Colonic mucosa (tissue), 4 donors: Measurements from ENCODE around the gene DOCK9. TPM values are rescaled to one million over a fixed set of nuclear protein-coding genes. Genes with fewer than 3 reads are reported as not detected.

Experiments
- DNase-seq: peaks from one replicate; pipeline ENCODE4 v3.0.0-alpha.2; 2020
- H3K27ac ChIP-seq: fragments of 200-600 bp; one replicate; pipeline ENCODE4 v1.8.0; 2021
- H3K27me3 ChIP-seq: fragments of 200-600 bp; one replicate; pipeline ENCODE4 v1.8.0; 2021
- H3K36me3 ChIP-seq: fragments of 200-600 bp; one replicate; pipeline ENCODE4 v1.8.0; 2021
- H3K4me1 ChIP-seq: fragments of 200-600 bp; one replicate; pipeline ENCODE4 v1.8.0; 2021; ENCODE audit warnings: mild to moderate bottlenecking
- H3K4me3 ChIP-seq: fragments of 200-600 bp; one replicate; pipeline ENCODE4 v1.8.0; 2021
- H3K9ac ChIP-seq, 2 donors: one replicate each; pipeline ENCODE4 v1.7.0; 2013; ENCODE audit warnings: control low read depth in 2 of 2, low read depth in 2 of 2, low read length in 2 of 2
- H3K9me3 ChIP-seq: fragments of 200-600 bp; one replicate; pipeline ENCODE4 v1.8.0; 2021
- CTCF ChIP-seq: fragments of 200-600 bp; IDR thresholded peaks from one replicate; pipeline ENCODE4 v1.8.0; 2022; ENCODE audit warnings: antibody characterized with exemption, mild to moderate bottlenecking
- intact Hi-C: fragments of 100-400 bp; cut with DNase I; formaldehyde crosslinking; loops from one replicate; pipeline ENCODE4 v1.14.1; 2022
- total RNA-seq, 2 donors: library from RNA; stranded (reverse); fragmentation: NEBNext Ultra II Directional in 1 of 2; extraction: Animal tissue kit (Norgen Biotek cat#: 25700) in 1 of 2; gene quantifications; one replicate each; pipeline ENCODE4 v1.2.1, GENCODE V29; 2021
- donor health status: healthy.
- donor health status: DM: no; HTN: no; CAD: no.
- donor health status: DM: no; HTN: no; CAD: no.

The DOCK9 gene
- total RNA-seq, result 10 to 100 TPM; 42.3 to 52.4 TPM

GRCh38 chr13:98977568-98978265, at the start of gene DOCK9:
DOCK9 (minus strand) TSS chr13:98978064; CDS start chr13:98977909, 155 bp downstream.
- H3K27ac ChIP-seq, result peak within 1 kb of the TSS; percentile 3
- H3K27me3 ChIP-seq, result no peaks in the 10 kb centered on the region
- peak within 1 kb of the TSS; percentile 26 for H3K4me3 ChIP-seq
- no peaks in the 10 kb centered on the region for H3K9me3 ChIP-seq
- H3K9ac ChIP-seq, result peak within 1 kb of the TSS in 1 of 2 donors; percentile 38
- H3K36me3 ChIP-seq, result no peaks in the 10 kb centered on the region
- DNase-seq, result peak; percentile 69
- H3K4me1 ChIP-seq, result no peaks in the 10 kb centered on the region
- TF ChIP-seq CTCF, result no peak
- intact Hi-C loops, result no loop called here

- H3K4me1 ChIP-seq, result no peaks in the 10 kb centered on the region
- no peak overlapping the region for H3K4me3 ChIP-seq
- H3K9me3 ChIP-seq, result no peaks in the 10 kb centered on the region
- H3K36me3 ChIP-seq, result no peaks in the 10 kb centered on the region
- TF ChIP-seq CTCF, result no peak
- no peak for DNase-seq
- no peak overlapping the region for H3K9ac ChIP-seq
- H3K27ac ChIP-seq, result no peak overlapping the region
- intact Hi-C loops, result no loop called here
- H3K27me3 ChIP-seq, result no peaks in the 10 kb centered on the region
Observed at GRCh38 chr13:99027260-99027659, 49.4 kb upstream of the DOCK9 start.

- Histone ChIP-seq H3K9me3 (no peaks in the 10 kb centered on the region), H3K27ac (no peak overlapping the region), H3K4me3 (no peak overlapping the region), H3K9ac (no peak overlapping the region), H3K36me3 (no peaks in the 10 kb centered on the region), H3K27me3 (no peaks in the 10 kb centered on the region), H3K4me1 (no peaks in the 10 kb centered on the region)
- DNase-seq, result no peak
- TF ChIP-seq CTCF, result no peak
- intact Hi-C loops, result no loop called here
Observed at GRCh38 chr13:99022941-99023340, 45.1 kb upstream of the DOCK9 start.

- H3K4me1 ChIP-seq, result no peaks in the 10 kb centered on the region
- no peak for DNase-seq
- no peak for TF ChIP-seq CTCF
- H3K4me3 ChIP-seq, result no peak overlapping the region
- H3K27ac ChIP-seq, result no peak overlapping the region
- H3K36me3 ChIP-seq, result no peaks in the 10 kb centered on the region
- H3K9ac ChIP-seq, result no peak overlapping the region
- no peaks in the 10 kb centered on the region for H3K9me3 ChIP-seq
- intact Hi-C loops, result no loop called here
- no peaks in the 10 kb centered on the region for H3K27me3 ChIP-seq
Observed at GRCh38 chr13:99018418-99019180, 40.7 kb upstream of the DOCK9 start.

- Histone ChIP-seq H3K4me3 (no peak overlapping the region), H3K9ac (no peak overlapping the region), H3K9me3 (no peaks in the 10 kb centered on the region), H3K4me1 (no peaks in the 10 kb centered on the region), H3K27ac (no peak overlapping the region), H3K27me3 (no peaks in the 10 kb centered on the region), H3K36me3 (no peaks in the 10 kb centered on the region)
- TF ChIP-seq CTCF, result no peak
- intact Hi-C loops, result no loop called here
- DNase-seq, result no peak
Observed at GRCh38 chr13:99015606-99016490, 38.0 kb upstream of the DOCK9 start.
